Head of caudate nucleus (tissue), 42 donors: ENCODE data around the gene CNTNAP2.
"Not testable (repeated sequence)": the region's sequence is repeated elsewhere in the genome, so short reads cannot be mapped to it uniquely, and the experiment has no call there.

Experiments
- DNase-seq, 42 donors: peaks; one replicate each; pipeline versions ENCODE4 v3.0.0 to v3.0.0-alpha.2; 2020 to 2021; ENCODE audit warnings: mixed read lengths in 7 of 42
- intact Hi-C: fragments of 100-400 bp; cut with DNase I; formaldehyde crosslinking; loops from one replicate; pipeline ENCODE4 v1.15.0; 2022

CNTNAP2 gene

GRCh38 chr7:147584771-147585193 is 1468.2 kb downstream of the CNTNAP2 start:
- intact Hi-C loops, result no loop called here
- DNase-seq, result no peak

GRCh38 chr7:147586110-147586509 is 1469.5 kb downstream of the CNTNAP2 start:
- no peak for DNase-seq
- intact Hi-C loops, result no loop called here

- intact Hi-C loops, result no loop called here
- no peak for DNase-seq
Measured at GRCh38 chr7:147586526-147586925, 1469.9 kb downstream of the CNTNAP2 start.

- intact Hi-C loops, result no loop called here
- peak in 1 of 42 donors; percentile 8 for DNase-seq
Measured at GRCh38 chr7:147593271-147594057, 1476.9 kb downstream of the CNTNAP2 start.

GRCh38 chr7:147595042-147595441 is 1478.4 kb downstream of the CNTNAP2 start:
- no peak for DNase-seq
- intact Hi-C loops, result no loop called here

GRCh38 chr7:147598687-147599086 is 1482.1 kb downstream of the CNTNAP2 start:
- DNase-seq, intact Hi-C loops: not testable (repeated sequence)

GRCh38 chr7:147605323-147605722 is 1488.7 kb downstream of the CNTNAP2 start:
- DNase-seq, result no peak
- intact Hi-C loops, result no loop called here

GRCh38 chr7:147607157-147607800 is 1490.7 kb downstream of the CNTNAP2 start:
- no peak for DNase-seq
- intact Hi-C loops, result no loop called here

GRCh38 chr7:147611431-147611830 is 1494.8 kb downstream of the CNTNAP2 start:
- no peak for DNase-seq
- intact Hi-C loops, result no loop called here

GRCh38 chr7:147635288-147635687 is 1518.7 kb downstream of the CNTNAP2 start:
- DNase-seq, result no peak
- intact Hi-C loops, result no loop called here

GRCh38 chr7:147636553-147636952 is 1520.0 kb downstream of the CNTNAP2 start:
- intact Hi-C loops, result no loop called here
- no peak for DNase-seq

- no peak for DNase-seq
- intact Hi-C loops, result no loop called here
Measured at GRCh38 chr7:147638566-147638965, 1522.0 kb downstream of the CNTNAP2 start.

GRCh38 chr7:147639037-147639436 is 1522.4 kb downstream of the CNTNAP2 start:
- peak; percentile 13 to 89 (median 60) for DNase-seq
- intact Hi-C loops, result no loop called here

GRCh38 chr7:147639751-147640150 is 1523.2 kb downstream of the CNTNAP2 start:
- no peak for DNase-seq
- intact Hi-C loops, result no loop called here

- intact Hi-C loops, result no loop called here
- DNase-seq, result no peak
Measured at GRCh38 chr7:147640821-147641220, 1524.2 kb downstream of the CNTNAP2 start.

- DNase-seq, result no peak
- intact Hi-C loops, result no loop called here
Measured at GRCh38 chr7:147646568-147646967, 1530.0 kb downstream of the CNTNAP2 start.

- DNase-seq, result no peak
- intact Hi-C loops, result no loop called here
Measured at GRCh38 chr7:147650991-147651390, 1534.4 kb downstream of the CNTNAP2 start.

GRCh38 chr7:147651601-147652000 is 1535.0 kb downstream of the CNTNAP2 start:
- intact Hi-C loops, result no loop called here

GRCh38 chr7:147653456-147653855 is 1536.9 kb downstream of the CNTNAP2 start:
- intact Hi-C loops, result no loop called here
- no peak for DNase-seq

More at GRCh38 chr7:147651601-147652000, 1535.0 kb downstream of the CNTNAP2 start:
- no peak for DNase-seq

- DNase-seq, result no peak
- intact Hi-C loops, result no loop called here
Measured at GRCh38 chr7:147658392-147658967, 1541.9 kb downstream of the CNTNAP2 start.
